HG03432 (cell line): ENCODE results near the gene SLC1A7.

Experiments
- ATAC-seq: cut with Tn5 transposase; IDR thresholded peaks from one replicate; pipeline ENCODE4 v1.9.1; 2021; ENCODE audit warnings: mild to moderate bottlenecking, moderate library complexity; ENCODE audit not compliant: unreplicated experiment

The SLC1A7 gene

DNA sequence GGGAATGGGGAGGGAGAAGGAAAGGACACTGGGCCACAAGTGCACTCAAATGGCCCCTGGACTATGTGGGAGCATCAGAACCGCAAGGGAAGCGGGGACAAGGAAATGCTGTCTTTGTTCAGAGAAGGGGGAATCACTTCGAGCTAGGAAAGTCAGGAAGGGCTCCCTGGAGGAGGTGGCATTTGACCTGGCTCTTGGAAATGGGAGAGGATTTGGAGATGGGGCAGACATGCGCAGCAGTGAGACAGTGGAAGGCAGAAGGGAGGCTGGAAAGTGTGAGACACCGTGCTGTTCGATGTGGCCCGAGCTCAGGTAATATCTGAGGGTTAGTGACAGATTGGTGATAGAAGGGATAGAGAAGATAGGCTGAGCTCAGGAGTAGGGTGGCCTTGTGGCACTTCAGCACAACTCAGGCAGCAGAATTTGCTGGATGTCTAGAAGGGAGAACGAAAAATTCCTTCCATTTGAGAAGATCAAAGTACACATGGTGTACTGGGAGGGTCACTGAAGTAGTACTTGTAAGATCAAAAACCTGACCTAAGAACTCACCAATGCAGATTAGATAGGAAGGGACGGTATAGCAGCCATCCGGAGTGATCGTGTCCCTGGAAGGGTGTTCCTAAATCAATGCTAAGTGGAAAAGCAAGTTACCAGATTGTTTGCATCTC, 25.4 kb downstream of the SLC1A7 start:
- ATAC-seq: no peak

DNA sequence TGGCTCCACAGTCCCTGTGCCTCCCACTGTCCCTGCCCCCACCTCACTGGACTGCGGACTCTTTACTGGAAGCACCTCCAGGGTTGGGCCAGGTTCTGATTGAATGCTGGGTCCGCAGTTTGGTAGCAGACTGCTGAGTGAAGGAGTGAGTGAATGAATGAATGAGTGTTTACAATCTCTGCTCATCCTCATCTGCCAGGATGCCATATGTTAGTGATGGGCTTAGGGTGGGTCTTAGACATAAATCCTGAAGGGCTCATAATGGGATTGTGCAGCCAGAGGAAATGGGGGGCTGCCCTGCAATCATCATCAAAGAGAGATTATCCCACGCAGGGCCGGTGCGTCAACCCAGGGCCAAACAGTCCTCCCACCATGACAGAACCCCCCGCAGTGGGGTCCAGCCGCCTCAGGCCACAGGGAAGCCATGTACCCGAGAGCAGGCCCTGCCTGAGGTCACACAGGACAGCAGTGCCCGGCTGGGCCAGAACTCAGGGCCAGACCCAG, 26.1 kb downstream of the SLC1A7 start:
- no peak for ATAC-seq

GRCh38 chr1:53115403-53116306, 26.8 kb downstream of the SLC1A7 start:
- ATAC-seq: no peak

GRCh38 chr1:53114581-53115400, 27.6 kb downstream of the SLC1A7 start:
- no peak for ATAC-seq

DNA sequence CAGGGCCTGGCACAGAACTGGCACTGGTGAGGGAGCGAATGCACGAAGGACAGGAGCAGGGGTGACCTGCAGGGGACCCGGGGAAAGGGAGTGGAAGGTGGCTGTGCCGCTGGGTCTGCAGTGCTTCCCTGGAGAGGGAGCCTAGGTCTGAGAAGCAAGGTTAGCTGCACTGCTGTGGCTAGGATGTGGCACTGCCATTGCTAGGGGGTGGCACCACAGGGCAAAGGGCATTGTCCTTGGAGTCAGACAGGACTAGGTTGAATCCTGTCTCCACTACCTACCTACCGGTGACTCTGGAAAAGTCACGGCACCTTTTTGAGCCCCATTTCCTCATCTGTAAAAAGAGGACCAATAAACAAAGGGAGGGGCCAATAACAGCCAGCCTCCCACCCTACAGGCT, 28.3 kb downstream of the SLC1A7 start:
- no peak for ATAC-seq

GRCh38 chr1:53112861-53113260, 29.6 kb downstream of the SLC1A7 start:
- ATAC-seq: no peak

- no peak for ATAC-seq
Measured at GRCh38 chr1:53112271-53112774, 30.1 kb downstream of the SLC1A7 start.

DNA sequence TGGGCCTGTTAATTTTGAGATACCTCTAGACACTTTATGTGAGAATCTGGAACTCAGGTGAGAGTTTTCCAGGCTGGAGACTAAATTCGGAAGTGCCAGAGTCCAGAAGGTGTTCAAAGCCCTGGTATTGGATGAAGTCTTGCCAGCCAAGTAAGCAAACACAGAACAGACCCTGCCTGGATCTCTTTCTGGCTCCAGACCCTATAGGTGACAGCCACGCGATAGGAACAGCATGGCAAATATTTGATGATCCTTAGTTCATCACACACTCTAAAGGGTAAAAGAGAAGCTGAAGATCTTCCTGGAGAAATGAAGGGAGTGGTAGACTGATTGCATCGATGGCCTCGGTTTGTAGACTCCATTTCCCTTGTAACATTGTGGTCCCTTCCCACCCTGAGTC, 30.7 kb downstream of the SLC1A7 start:
- ATAC-seq: no peak

GRCh38 chr1:53111073-53111556, 31.3 kb downstream of the SLC1A7 start:
- no peak for ATAC-seq

GRCh38 chr1:53110370-53111072, 31.9 kb downstream of the SLC1A7 start:
- no peak for ATAC-seq

- ATAC-seq: no peak
Measured at GRCh38 chr1:53108646-53109580, 33.5 kb downstream of the SLC1A7 start.

DNA sequence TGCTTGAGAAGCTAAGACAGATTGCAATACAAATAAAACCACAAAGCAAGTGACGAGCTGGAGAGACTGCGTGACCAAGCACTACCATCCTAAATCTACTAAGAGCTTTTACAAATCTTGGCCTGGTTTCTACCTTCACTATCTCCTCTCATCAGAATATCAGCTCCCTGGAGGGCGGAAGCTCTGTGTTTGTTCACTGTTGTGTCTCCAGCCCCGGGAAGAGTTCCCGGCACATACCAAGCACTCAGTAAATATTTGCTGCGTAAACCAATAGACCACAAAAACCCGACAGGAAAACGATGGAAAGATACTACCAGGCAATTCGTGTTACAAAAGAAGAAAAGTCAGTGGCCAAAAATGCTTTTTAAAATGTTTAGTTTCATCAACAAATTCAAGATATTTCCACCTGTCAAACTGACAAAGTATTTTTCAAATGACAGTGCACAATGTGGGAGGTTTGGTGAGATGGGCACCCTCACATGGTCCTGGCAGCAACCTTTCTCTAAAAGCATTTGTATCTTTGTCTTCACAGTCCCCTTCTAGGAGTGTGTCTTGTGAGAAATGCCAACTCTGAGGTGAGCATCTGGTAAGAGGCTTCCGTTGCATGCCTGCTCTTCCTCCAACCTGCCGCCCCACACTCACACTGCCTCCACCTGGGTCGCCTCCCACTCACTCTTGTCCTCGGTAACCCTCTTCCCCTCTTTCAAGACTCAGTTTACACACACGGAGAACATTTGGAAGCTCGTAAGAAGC, 34.7 kb downstream of the SLC1A7 start:
- ATAC-seq: no peak

DNA sequence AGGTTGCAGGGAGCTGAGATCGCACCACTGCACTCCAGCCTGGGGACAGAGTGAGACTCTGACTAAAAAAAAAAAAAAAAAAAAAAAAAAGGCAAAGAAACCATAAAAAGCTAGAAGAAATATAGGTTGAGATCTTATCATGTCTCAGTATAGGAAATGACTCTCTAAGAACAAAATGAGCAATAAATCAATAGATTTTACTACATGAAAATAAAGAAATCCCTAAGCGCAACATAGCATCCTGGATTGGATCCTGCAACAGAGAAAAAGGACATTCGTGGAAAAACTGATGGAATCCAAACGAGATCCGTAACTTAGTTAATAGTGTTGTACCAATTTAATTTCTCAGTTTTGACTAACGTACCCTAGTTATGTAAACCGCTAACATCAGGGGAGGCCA, 35.3 kb downstream of the SLC1A7 start:
- ATAC-seq: no peak

GRCh38 chr1:53104289-53104913, 38.0 kb downstream of the SLC1A7 start:
- ATAC-seq: no peak

DNA sequence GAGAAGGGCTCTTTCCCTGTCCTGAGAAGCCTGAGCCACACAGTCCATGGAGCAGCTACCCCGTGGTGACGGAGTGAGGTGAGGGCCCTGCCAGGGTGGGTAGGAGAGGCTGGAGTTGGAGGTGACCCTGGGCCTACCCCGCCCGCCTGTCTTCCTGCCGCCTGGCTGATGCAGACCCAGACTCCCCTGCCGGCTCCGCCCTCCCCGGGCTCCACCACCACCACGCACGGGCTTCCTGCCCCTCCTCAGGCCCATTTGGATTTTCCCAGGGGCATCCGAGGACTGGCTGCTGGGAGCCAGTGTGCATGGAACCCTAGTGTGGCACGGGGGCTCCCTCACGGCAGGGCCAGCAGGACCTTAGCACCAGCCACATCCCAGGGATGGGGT, 47.9 kb downstream of the SLC1A7 start:
- ATAC-seq: no peak

- no peak for ATAC-seq
Measured at GRCh38 chr1:53093778-53094532, 48.5 kb downstream of the SLC1A7 start.

- ATAC-seq: no peak
Measured at GRCh38 chr1:53093451-53093754, 49.0 kb downstream of the SLC1A7 start.
